Articular chondrocyte of knee joint (primary cell): Measurements from ENCODE around the gene CAPN10. TPM values are rescaled to one million over a fixed set of nuclear protein-coding genes. Genes with fewer than 3 reads are reported as not detected.

ENCODE experiments used
- total RNA-seq: library from RNA; depleted of rRNA; stranded (reverse); fragments of >200 nt; gene quantifications from 2 replicates; pipeline ENCODE4 v1.2.3, GENCODE V29; 2012

Gene CAPN10, protein sequence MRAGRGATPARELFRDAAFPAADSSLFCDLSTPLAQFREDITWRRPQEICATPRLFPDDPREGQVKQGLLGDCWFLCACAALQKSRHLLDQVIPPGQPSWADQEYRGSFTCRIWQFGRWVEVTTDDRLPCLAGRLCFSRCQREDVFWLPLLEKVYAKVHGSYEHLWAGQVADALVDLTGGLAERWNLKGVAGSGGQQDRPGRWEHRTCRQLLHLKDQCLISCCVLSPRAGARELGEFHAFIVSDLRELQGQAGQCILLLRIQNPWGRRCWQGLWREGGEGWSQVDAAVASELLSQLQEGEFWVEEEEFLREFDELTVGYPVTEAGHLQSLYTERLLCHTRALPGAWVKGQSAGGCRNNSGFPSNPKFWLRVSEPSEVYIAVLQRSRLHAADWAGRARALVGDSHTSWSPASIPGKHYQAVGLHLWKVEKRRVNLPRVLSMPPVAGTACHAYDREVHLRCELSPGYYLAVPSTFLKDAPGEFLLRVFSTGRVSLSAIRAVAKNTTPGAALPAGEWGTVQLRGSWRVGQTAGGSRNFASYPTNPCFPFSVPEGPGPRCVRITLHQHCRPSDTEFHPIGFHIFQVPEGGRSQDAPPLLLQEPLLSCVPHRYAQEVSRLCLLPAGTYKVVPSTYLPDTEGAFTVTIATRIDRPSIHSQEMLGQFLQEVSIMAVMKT
- total RNA-seq = 9.5 and 11.0 TPM in 2 replicates

GRCh38 chr2:240586198-240586918 lies at the start of gene CAPN10:
TSS of gene CAPN10 (plus strand) at chr2:240586734. CDS start at chr2:240586912, 178 bp downstream.

GRCh38 chr2:240557808-240558207 lies 28.7 kb upstream of the CAPN10 start, which contains the start of gene ANKMY1:
TSS of gene ANKMY1 (minus strand) at chr2:240557988. CDS start at chr2:240557335, 653 bp downstream.

GRCh38 chr2:240560084-240560479 lies 26.5 kb upstream of the CAPN10 start, which contains the start of gene DUSP28:
TSS of gene DUSP28 (plus strand) at chr2:240560357. CDS start at chr2:240560685, 328 bp downstream.

DNA sequence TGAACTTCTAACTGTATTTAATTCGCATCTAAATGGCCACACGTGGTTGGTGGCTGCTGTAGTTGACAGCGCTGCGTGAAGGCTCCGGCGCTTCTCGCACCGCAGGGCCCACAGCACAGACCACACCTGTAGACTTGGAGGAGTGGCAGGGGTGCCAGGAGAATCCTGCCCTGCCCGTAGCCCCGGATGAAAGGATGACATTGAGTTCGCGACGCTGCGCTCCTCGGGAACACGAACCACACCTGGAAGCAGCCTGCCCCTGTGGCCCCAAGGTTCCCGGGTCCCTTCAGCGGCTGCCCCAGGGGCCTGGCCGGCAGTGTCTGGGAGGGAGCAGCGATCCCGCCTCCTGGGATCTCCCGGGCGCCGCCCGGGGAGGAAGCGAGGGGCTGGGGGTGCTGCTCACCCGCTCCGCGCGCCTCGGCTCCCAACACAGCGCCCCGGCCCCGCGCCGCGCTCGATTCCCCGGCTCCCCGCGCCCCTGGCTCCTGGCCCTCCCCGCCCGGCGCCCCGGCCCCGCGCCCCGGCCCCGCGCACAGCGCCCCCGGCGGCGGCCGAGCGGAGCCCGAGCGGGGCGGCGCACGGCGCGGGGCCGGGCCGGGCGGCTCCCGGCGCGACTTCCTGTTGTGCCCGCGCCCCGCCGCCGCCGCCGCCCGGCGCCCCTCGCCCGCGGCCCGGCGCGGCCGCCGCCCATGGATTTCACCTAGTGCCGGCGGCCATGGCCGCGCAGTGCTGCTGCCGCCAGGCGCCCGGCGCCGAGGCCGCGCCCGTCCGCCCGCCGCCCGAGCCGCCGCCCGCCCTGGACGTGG lies 18.5 kb upstream of the CAPN10 start, which contains the start of gene RNPEPL1:
Gene RNPEPL1 (plus strand): TSS at position 613 of the 806 bp plus-strand sequence. CDS start 103 bp downstream, at position 716.

DNA sequence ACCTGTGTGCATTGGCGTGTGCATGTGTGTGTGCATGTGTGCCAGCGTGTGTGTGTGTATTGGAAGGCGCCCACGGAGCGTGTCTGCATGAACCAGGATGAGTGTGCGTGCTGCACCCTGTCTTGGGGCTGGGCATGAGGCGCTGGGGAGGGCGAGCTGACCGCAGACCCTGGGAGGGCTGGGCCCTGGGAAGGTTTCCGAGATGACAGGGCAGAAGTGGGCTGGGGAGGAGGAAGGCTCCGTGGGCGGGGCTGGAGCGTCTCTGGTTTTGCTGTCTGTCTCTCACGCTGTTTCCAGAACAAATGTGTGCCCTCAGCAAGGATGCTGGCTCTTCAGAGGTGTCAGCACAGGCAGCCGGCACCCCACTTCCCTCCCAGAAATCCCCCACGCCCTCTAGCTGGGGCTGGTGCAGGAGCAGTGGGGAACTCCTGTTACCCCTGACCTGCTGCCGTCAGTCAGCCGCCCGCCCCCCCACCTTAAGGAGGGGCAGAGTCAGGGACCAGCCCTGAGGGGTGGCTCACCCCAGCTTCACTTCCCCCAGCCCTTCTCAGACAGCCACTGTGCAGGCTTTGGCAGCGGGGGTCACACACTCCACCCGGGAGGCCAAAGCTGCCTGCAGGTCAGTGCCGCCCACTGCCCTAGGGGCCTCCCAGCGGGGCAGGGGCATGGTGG lies 38.6 kb downstream of the CAPN10 start, which contains the start of gene GPR35:
Gene GPR35 (plus strand): TSS at position 531 of the 672 bp plus-strand sequence. CDS start 4,473 bp downstream, outside the sequence.

Other genes starting within 250 kb of the CAPN10 start
- gene GPC1, start 151.1 kb upstream of the CAPN10 start, total RNA-seq = 58.0 and 63.9 TPM in 2 replicates
- gene ANKMY1, start 28.7 kb upstream of the CAPN10 start, total RNA-seq = 7.6 and 8.4 TPM in 2 replicates
- 2.8 and 3.1 TPM in 2 replicates for gene DUSP28, start 26.4 kb upstream of the CAPN10 start, total RNA-seq
- 7.0 and 15.0 TPM in 2 replicates for gene RNPEPL1, start 18.2 kb upstream of the CAPN10 start, total RNA-seq
- gene GPR35, start 38.7 kb downstream of the CAPN10 start, total RNA-seq = 0.54 and 0.65 TPM in 2 replicates
- gene AQP12B, start 96.2 kb downstream of the CAPN10 start, total RNA-seq = not detected in 2 replicates
- not detected in 2 replicates for gene AQP12A, start 105.1 kb downstream of the CAPN10 start, total RNA-seq
- under 0.01 TPM in 1 of 2 replicates, not detected in the other for gene KIF1A, start 233.5 kb downstream of the CAPN10 start, total RNA-seq